Activated CD8-positive, alpha-beta memory T cell treated with anti-CD3 and anti-CD28 coated beads for 48 hours (primary cell): Measurements from ENCODE around the gene PDCD2L.
"Not testable (repeated sequence)": the region's sequence is repeated elsewhere in the genome, so short reads cannot be mapped to it uniquely, and the experiment has no call there.

ENCODE experiments used
- DNase-seq, 3 experiments: peaks; one replicate each; pipeline ENCODE4 v3.0.0-alpha.2; 2020; ENCODE audit warnings: low read depth in 2 of 3, low spot score in 2 of 3

Gene PDCD2L, protein sequence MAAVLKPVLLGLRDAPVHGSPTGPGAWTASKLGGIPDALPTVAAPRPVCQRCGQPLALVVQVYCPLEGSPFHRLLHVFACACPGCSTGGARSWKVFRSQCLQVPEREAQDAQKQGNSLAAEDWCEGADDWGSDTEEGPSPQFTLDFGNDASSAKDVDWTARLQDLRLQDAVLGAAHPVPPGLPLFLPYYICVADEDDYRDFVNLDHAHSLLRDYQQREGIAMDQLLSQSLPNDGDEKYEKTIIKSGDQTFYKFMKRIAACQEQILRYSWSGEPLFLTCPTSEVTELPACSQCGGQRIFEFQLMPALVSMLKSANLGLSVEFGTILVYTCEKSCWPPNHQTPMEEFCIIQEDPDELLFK

DNA sequence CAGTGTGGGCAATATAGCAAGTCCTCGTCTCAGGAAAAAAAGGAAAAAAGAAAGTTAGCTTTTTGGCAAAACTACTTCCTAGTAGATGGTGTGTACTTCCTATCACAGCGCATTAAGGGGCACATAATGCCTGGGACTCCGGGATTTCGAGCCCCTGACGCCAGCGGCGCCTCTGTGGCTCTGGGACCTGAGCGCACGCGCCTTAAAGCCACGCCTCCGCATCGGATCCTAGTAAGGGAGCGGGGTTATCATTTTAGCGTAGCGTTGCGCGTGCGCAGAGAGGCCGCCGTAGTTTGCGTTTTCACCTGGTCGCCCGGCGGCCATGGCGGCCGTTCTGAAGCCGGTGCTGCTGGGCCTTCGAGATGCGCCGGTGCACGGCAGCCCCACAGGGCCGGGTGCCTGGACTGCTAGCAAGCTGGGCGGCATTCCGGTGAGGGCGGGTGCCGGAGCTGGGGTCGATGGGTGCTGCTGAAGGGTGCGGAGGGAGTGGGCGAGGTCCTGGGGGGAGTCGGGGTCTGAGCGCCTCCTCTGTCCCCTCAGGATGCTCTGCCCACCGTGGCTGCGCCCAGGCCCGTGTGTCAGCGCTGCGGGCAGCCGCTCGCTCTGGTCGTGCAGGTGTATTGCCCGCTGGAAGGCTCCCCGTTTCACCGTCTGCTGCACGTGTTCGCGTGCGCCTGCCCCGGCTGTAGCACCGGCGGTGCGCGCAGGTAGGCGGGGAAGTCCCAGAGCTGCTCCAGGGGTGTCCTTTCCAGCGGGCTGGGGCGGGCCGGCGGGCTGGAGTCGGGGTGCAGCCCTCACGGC, at the start of gene PDCD2L:
TSS of gene PDCD2L (plus strand) at position 291 of the 801 bp plus-strand sequence. CDS start at position 323, 32 bp downstream.
- DNase-seq, result peak; percentile 74 to 86 (median 84)

DNA sequence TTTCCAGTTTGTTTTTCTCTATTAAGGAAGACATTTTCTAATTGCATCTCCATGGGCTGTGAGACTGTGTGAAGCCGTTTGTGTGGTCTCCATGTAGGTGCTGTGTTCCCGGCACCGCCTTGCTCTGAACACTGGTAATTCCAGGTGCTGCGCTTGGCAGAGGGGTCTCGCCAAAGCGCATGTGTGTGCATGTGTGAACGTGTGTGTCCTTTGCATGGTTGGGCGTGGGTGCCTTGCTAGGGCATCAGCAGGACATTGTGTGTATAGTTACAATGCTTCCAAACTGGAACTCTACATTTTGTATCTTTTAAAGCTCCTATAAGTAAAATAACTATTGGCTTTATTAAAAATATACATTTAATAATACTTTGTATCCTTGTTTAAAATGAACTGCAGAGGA, 49.0 kb upstream of the PDCD2L start:
- no peak for DNase-seq

DNA sequence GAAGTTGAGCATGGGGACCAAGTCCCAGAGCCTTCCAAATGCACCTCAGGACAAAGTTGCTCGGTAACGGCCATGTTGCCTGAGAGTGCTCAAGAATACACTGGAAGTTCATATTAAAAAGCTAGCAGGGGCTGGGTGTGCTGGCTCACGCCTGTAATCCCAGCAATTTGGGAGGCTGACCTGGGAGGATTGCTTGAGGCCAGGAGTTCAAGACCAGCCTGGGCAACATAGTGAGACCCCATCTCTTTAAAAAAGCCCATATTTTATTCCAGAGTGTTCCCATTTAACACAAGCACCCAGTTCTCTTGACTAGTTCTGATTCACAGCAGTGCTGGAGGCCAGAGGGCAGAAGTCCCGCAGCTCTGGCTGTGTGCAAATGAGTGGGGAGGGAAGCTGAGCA, 47.3 kb upstream of the PDCD2L start:
- no peak for DNase-seq

DNA sequence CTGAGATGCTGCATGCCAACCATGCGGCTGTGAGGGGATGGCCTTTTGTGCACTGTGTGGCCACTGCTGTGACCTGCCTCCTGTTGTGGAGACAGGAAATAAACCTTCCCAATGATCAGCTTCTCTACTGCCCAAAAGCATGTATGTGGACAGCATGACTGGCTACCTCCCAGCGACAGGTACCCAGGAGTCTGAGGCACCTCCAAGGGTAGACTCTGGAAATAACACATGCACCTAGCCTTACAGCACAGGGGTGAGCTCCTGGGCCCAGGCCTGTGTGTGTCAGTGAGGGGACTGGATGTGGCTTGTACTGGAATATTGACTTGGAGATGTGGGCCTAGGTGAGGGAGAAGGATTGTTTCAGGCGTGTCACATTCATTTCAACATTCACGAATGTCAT, 46.8 kb upstream of the PDCD2L start:
- DNase-seq, result no peak

DNA sequence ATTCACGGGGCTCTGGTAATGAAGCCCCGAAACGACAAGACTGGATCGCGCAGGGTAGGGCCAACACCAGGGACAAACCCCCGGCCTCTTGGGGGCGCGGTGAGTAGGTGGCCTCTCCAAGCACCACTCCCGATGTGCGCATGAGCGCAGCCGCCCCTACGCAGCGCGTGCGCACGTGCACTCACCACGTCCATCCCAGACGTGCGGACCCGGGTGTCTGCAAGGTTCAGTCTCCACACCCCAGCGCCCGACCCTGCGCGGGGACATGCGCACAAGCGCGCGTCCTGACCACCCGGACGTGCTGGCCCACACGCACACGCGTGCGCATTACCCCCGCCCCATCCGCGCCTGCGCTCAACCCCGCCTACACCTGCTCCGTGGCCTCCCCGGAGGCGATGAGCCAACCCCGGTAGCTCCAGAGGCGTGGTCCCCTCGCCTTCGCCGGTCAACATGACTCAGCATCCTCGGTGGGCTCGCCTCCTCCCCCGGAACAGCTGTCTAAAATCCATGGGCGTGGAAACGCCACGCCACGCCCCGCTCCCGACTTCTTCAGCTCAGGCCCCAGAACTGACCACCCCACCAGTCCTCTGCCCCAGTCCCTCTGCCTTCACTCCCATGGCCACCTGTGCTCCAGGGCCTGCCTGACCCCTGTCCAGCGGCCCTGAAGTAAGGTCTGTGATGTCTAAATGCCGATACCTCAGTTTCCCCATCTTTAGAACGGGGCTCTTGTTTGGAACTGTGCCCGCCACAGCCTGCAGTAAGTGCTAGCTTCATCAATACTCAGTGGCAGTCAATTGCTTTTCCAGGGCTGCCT, 44.9 kb upstream of the PDCD2L start:
- DNase-seq, result peak; percentile 96 to 98 (median 98)

DNA sequence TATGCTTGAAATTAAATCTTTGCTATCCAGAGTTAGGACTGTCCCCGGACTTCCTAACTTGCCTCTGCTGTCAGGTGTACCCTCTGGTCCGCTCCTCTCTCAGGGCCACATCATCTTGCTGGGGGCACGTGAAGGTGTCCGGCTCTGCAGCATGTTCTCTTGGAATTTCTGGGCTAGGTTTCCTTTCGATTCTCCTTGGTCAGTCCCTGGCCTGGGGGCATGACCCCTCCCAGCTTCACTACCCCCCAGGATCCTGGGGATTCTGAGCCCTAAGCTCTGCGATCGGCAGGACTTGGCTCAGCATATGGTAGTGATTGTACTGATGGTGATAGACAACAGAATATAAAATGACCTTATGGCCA, 44.3 kb upstream of the PDCD2L start:
- no peak for DNase-seq

DNA sequence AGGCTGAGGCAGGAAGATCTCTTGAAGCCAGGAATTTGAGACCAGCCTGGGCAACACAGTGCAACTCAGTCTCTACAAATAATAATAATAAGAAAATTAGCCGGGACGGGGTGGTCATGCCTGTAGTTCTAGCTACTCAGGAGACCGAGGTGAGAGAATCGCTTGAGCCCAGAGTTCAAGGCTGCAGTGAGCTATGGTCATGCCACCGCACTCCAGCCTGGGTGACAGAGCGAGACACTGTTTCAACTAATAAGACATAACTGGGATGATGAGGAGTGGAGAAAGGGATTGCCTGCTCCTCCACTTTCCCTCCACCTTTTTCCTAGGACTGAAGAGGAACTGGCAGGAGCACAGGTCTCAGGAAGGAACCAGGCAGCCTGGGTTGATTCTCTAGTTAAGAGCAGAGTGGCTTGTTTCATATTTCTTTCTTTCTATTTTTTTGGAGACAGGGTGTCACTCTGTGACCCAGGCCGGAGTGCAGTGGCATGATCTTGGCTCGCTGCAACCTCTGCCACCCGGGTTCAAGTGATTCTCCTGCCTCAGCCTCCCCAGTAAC, 43.8 kb upstream of the PDCD2L start:
- no peak for DNase-seq

DNA sequence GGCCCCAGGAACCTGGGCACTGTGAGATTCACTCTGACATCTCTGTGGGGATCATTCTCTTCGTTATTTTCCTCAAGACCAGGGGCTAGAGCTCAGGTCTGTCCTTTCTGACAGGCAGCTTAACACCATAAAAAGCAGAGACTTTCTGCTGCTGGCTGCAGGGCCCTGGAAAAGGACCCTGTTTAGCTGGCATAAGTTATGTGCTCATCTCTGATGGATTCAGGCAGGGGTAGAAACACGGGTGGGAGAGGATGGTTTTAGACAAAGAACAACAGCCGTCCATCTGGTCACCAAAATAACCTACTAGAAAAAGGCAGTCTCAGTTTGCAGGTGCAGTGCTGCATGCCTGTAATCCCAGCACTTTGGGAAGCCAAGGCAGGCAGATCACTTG, 41.5 kb upstream of the PDCD2L start:
- DNase-seq, result no peak

DNA sequence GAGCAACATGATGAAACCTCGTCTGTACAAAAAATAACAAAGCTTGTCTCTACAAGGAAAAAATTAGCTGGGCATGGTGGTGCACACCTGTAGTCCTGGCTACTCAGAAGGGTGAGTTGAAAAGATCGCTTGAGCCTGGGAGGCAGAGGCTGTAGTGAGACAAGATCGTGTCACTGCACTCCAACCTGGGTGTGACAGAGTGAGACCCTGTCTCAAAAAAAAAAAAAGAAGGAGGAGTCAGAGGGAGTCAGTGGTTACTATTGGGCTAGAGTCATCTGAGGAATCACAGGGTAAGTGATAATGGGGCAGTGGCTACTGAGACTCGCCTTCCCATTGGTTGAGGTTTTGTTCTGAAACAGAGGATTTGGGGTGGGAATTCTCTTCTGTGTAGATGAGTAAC, 41.1 kb upstream of the PDCD2L start:
- DNase-seq, result no peak

DNA sequence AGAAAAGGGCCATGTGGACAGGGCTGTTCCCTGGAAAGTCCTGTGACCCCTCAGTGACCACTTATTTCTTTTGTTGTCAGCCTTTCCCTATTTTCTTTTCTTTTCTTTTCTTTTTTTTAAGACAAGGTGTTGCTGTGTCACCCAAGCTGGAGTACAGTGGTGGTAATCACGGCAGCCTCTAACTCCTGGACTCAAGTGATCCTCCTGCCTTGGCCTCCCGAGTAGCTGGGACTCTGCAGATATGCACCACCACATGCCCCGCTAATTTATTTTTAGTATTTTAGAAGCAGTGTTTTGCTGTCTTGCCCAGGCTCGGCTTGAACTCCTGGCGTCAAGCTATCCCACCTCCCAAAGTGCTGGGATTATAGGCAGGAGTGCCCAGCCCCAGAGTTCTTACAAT, 40.3 kb upstream of the PDCD2L start:
- no peak for DNase-seq

DNA sequence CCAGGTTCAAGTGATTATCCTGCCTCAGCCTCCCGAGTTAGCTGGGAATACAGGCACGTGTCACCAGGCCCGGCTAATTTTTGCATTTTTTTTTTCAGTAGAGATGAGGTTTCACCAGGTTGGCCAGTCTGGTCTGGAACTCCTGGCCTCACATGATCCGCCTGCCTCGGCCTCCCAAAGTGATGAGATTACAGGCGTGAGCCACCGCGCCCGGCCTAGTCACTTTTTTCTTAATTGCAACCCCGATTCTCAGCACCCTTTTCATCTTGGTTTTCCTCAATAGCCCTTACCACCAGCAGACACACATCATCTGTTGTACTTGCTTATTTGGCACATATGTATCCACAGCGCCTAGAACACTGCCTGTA, 39.8 kb upstream of the PDCD2L start:
- DNase-seq, result no peak

DNA sequence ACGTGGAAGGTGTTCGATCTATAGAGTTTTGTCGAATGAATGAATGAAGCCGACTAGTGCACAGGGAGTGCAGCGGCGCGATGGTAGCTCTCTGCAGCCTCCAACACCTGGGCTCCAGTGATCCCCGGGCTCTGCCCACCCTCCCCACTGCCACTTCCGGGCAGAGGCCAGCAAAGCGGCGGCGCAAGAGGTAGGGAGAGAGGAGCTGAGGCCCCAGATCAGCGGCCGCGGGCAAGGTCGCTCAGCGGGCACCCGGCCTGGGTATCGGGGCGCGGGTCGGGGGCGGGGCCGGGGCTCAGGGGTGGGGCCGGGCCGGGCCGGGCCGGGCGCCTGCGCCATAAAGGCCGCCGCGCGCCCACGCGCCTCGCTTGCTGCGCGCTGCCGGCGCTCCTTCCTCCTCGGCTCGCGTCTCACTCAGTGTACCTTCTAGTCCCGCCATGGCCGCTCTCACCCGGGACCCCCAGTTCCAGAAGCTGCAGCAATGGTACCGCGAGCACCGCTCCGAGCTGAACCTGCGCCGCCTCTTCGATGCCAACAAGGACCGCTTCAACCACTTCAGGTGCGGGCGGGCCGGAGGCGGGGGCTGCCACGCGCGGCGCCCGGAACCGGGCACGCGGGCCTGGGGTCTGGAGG, 39.3 kb upstream of the PDCD2L start, which contains the start of gene GPI:
TSS of gene GPI (plus strand) at position 367 of the 633 bp plus-strand sequence. CDS start at position 438, 71 bp downstream.
- peak; percentile 44 to 57 (median 55) for DNase-seq

DNA sequence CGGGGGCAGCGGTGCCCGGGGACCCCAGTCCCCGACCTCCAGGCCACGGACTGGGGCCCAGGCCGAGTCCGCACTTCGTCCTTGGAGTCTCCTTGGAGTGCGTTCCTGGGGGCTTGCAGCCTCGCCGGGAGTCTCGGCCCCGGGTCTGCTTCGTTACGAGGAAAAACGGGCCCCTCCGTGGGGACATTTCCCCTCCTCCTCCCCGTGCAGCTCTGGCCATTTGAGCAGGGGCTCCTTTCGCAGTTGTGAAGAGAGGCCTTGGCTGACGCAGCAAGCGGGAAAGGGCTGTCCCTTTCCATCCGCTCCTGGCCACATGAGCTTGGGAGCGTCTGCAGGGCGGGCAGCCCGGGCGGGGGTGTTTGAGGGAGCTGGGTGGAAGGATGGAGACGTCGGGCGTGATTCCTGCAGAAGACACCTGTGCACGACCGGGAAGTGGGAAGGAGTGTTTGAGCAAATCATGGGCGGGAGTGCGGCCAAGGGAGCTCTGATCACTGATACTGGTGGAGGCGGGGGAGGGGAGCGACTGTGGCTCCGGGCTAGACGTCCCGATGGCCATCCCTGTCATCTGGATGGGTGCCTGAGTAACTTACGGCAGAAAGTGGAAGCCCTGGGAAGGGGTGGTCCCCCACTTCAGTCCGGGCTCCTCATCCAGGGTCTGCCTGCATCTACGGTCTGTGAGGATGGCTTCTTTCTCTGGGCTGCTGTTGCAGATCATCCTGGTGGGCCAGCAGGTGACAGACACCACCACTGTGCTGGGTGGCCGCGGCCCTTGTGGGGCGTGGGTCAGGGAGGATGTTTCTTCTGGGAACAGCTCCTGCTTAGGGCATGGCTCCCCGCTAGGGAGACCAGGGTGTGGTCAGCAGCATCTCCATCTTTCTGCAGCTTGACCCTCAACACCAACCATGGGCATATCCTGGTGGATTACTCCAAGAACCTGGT, 38.5 kb upstream of the PDCD2L start:
- peak in 1 of 3 experiments; percentile 5 for DNase-seq

DNA sequence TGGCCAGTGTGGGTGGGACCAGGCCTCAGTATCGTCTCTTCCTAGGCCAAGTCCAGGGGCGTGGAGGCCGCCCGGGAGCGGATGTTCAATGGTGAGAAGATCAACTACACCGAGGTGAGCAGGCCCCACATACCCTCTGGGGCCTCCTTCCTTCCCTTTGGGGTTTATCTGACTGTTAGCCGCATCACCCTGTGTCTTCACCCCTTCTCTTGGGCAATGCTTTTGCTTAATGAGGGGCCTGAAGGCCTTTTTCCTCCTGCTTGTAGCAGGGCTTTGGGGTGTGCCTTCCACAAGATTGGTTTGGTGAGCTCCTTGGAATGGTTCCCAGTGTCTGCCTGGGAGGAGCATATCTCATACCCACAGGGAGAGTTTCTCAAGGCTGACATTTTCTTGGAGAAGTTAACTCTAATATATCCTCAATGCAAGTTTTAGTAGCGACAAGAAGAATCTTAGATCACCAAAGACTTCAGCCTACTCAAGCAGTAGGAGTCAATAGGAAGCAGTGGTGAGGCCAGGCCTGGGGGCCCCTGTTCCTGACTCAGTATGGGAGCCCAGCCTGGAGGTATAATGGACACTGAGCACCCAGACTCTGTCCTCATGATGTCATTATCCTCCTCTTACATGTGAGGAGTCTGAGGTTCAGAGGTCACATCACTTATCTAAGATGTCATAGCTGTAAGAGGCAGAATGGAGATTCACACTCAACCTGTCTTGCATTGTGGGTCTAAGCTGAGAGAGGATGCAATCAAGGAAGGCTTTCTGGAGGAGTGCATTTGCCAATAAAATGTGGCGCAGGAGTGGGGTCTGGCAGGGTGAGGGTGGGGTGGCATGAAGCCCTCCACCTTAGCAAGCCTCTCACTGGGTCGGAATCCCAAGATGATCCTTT, 37.2 kb upstream of the PDCD2L start:
- DNase-seq, result no peak

DNA sequence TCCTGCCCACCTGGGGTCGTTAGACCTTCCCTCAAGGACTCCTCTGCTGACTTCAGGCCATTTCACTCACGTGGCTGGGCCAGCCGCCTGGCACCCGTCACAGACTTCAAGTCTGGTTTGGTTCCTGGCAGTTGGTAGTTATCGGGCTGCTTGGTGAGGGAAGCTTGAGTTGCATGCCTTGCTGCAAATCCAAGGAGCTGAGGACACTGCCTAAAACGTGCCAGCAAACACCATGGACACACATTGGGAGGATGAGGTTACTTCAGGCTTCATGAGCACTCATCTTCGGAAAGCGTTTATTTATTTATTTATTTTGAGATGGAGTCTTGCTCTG, 36.6 kb upstream of the PDCD2L start:
- no peak for DNase-seq

DNA sequence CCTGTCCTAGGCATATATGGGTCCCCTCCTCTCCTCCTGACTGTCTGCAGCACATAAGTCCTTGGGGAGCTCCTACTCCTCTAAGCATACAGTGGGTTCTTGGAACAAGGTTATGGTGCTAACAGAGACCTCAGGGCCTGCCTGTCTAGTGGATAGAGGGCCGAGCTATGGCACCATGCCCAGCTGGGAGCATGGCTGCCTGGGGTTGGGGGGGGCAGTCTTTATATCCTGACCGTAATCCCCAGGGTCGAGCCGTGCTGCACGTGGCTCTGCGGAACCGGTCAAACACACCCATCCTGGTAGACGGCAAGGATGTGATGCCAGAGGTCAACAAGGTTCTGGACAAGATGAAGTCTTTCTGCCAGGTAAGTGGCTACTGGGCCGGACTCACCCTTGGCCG, 35.9 kb upstream of the PDCD2L start:
- DNase-seq, result no peak

DNA sequence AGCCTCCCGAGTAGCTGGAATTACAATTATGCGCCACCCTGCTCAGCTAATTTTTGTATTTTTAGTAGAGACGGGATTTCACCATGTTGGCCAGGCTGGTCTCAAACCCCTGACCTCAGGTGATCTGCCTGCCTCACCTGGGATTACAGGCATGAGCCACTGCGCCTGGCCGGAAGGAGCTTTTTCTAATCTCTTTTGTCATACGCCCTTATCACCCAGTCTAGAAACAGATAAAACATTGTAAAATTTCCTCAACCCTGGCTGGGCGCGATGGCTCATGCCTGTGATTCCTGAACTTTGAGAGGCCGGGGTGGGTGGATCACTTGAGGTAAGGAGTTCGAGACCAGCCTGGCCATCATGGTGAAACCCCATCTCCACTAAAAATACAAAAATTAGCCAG, 35.0 kb upstream of the PDCD2L start:
- not testable (repeated sequence) for DNase-seq

DNA sequence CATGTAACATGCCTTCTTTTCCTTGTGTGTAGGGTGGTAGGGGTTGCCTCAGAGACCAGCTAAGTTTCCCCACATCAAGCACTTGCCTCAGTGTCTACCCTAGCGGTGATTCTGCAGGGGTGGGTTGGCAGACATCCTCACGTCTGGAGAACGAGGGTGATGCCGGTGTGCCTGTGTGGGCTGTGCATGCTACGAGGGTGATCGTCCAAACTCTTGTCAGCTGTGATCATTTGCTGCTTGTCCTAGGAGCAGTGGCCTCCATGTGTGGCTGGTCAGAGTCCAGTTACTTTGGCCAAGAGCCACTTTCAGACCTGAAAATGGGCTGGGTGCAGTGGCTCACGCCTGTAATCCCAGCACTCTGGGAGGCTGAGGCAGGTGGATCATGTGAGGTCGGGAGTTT, 34.1 kb upstream of the PDCD2L start:
- no peak for DNase-seq

DNA sequence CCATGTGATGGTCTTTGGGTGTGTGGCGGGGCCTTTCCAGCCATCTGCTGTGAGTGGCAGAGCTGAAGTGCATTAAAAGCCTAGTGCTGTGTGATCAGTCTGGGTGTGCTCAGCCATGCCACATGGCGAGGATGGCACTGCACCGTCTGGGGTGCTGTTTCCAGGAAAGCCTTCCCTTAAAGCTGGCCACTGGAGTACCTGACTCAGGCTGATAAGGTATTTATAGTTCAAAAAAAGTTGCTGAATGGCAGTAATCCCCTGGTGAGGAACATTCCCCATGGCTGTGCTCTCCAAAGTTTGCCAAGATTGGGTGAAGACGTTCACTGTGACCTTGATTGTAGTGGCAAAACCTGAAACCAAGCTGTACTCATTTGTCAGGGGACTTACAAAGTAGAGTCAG, 33.2 kb upstream of the PDCD2L start:
- no peak for DNase-seq
